ENCODE results near the gene LIMS3.
"Not testable (repeated sequence)": the region's sequence is repeated elsewhere in the genome, so short reads cannot be mapped to it uniquely, and the experiment has no call there.

GRCh38 chr2:109876625-109877024 is 21.9 kb upstream of the LIMS3 start:
- not testable (repeated sequence) for TF ChIP-seq CTCF, POLR2A (IDR thresholded peaks at IDR 0.05)
